GM23338 (cell line): ENCODE results near the gene ADORA1.

ENCODE experiments used
- CREB1 ChIP-seq: fragments of 250-450 bp; sonication (Bioruptor Pico); IDR thresholded peaks from 2 replicates; pipeline ENCODE4 v1.5.0; 2020; ENCODE audit warnings: low read depth, mild to moderate bottlenecking, moderate library complexity
- ETS1 ChIP-seq: IDR thresholded peaks from 2 replicates; pipeline ENCODE4 v1.6.1; 2016; ENCODE audit warnings: antibody characterized with exemption
- EZH2 ChIP-seq: fragments of 200-600 bp; sonication (generic); IDR thresholded peaks from one replicate; pipeline ENCODE4 v1.8.0; 2017; ENCODE audit warnings: antibody characterized with exemption, mild to moderate bottlenecking, low read depth; ENCODE audit not compliant: unreplicated experiment
- EZH2phosphoT487 ChIP-seq: fragments of 200-600 bp; sonication (generic); IDR thresholded peaks from one replicate; pipeline ENCODE4 v1.8.1; 2018; ENCODE audit warnings: antibody characterized with exemption; ENCODE audit not compliant: unreplicated experiment
- JUNB ChIP-seq: IDR thresholded peaks from one replicate; pipeline ENCODE4 v1.6.1; 2016; ENCODE audit warnings: antibody characterized with exemption; ENCODE audit not compliant: unreplicated experiment
- NANOG ChIP-seq: IDR thresholded peaks from 2 replicates; pipeline ENCODE4 v1.6.1; 2016; ENCODE audit warnings: antibody characterized with exemption, borderline replicate concordance
- POLR2AphosphoS5 ChIP-seq: IDR thresholded peaks from 2 replicates; pipeline ENCODE4 v1.6.1; 2016; ENCODE audit warnings: antibody characterized with exemption, low read depth
- REST ChIP-seq: IDR thresholded peaks from one replicate; pipeline ENCODE4 v1.6.1; 2018; ENCODE audit warnings: antibody characterized with exemption; ENCODE audit not compliant: unreplicated experiment
- STAT1 ChIP-seq: IDR thresholded peaks from one replicate; pipeline ENCODE4 v1.6.1; 2016; ENCODE audit warnings: antibody characterized with exemption; ENCODE audit not compliant: unreplicated experiment
- ZNF114 ChIP-seq: fragments of 250-450 bp; sonication (Bioruptor Pico); IDR thresholded peaks from 2 replicates; pipeline ENCODE4 v1.5.0; 2020; ENCODE audit warnings: mild to moderate bottlenecking, moderate library complexity
- ZNF331 ChIP-seq: fragments of 250-450 bp; sonication (Bioruptor Pico); IDR thresholded peaks from 2 replicates; pipeline ENCODE4 v1.5.0; 2020; ENCODE audit warnings: low read depth, mild to moderate bottlenecking, moderate library complexity
- TF ChIP-seq, protein P1 (sequence below), 2 experiments: fragments of 200-600 bp in 1 of 2; sonication (generic) in 1 of 2; conservative IDR thresholded peaks; 2 replicates each; pipeline versions ENCODE4 v1.5.1 to v1.6.1; 2016 to 2017; ENCODE audit warnings: antibody characterized with exemption in 2 of 2, low read depth in 2 of 2, mild to moderate bottlenecking in 2 of 2, moderate library complexity in 1 of 2

DNA sequence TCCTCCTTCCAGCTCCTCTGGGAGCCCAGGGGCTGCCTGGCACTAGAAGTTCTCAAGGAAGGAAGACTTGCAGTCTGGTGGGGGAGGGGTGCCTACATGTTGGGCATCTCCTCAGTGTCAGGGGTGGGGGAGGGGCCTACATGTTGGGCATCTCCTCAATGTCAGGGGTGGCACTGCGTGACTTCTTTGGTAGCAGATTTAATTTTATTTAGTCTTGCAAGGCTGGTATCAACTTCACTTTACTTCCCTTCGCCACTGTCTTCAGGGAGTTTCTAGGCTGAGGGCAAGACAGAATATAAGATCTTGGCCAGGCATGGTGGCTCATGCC lies 18.5 kb downstream of the ADORA1 start:
- TF ChIP-seq, protein P1, sequence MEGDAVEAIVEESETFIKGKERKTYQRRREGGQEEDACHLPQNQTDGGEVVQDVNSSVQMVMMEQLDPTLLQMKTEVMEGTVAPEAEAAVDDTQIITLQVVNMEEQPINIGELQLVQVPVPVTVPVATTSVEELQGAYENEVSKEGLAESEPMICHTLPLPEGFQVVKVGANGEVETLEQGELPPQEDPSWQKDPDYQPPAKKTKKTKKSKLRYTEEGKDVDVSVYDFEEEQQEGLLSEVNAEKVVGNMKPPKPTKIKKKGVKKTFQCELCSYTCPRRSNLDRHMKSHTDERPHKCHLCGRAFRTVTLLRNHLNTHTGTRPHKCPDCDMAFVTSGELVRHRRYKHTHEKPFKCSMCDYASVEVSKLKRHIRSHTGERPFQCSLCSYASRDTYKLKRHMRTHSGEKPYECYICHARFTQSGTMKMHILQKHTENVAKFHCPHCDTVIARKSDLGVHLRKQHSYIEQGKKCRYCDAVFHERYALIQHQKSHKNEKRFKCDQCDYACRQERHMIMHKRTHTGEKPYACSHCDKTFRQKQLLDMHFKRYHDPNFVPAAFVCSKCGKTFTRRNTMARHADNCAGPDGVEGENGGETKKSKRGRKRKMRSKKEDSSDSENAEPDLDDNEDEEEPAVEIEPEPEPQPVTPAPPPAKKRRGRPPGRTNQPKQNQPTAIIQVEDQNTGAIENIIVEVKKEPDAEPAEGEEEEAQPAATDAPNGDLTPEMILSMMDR (conservative IDR thresholded peaks at IDR 0.05; ENCODE audit: low read depth in 2 of 2): no peak
- TF ChIP-seq EZH2: no peak
- no peak for TF ChIP-seq NANOG
- TF ChIP-seq REST: no peak
- TF ChIP-seq POLR2AphosphoS5: no peak
- TF ChIP-seq ZNF331: no peak
- no peak for TF ChIP-seq JUNB
- no peak for TF ChIP-seq EZH2phosphoT487
- no peak for TF ChIP-seq ETS1
- TF ChIP-seq CREB1 (CRISPR knock-in tag): no peak
- no peak for TF ChIP-seq ZNF114 (CRISPR knock-in tag)
- no peak for TF ChIP-seq STAT1
